ENCODE results near the gene TEAD3. TPM values are rescaled to one million over a fixed set of nuclear protein-coding genes. Genes with fewer than 3 reads are reported as not detected.

The TEAD3 gene
- total RNA-seq, 1 donor from 2014 or later = 21.7 TPM

DNA sequence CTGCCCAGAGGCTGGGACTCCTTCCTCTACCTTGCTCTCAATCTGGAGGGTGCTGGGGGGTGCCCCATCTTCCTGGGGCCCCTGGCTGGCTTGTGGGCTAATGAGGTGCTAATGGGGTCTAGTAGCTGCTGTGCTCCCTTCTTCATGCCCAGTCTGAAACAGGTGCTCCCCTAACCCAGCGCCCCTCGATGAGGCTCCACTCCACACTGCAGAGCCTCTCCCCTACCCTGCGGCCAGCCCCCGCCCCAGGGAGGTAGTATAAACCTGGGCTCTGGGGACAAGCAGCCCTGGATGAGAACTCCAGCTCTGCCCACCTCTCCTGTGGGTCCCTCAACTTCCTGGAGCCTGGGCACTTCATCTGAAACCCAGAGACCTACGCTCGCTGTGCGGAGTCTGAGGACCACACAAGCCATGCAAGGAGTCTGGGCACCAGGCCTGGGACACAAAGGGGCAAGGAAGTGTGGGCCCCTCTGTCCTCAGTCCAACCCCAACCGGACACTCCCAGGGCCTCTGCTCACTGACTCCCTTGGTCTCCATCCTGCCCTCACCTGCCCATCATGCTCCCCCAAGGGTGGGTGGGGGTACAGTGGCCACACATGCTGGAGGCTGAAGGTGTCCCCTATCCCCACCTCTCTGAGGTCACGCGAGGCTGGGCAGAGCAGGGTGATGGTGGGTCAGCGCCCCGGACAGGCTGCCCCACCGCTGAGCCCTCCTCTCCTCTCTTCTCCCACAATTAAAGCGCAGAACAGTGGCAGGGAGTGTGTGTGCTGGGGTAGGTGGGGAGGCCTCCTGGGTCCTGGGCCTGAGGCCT is 22.5 kb downstream of the TEAD3 start:
- peak; percentile 14 for ATAC-seq

DNA sequence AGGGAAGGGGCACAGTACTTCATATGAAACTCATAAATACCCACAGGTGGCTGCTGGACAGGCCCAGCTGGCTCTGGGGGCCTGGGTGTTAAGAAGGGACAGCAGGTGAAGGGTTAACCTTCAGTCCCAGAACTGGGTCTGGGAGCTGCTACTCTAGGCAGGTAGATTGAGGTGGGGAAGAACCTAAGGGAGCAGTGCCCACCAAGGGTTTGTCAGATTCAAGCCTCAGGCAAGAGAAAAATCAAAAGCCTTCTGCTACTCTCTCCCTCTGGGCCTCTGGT is 23.1 kb downstream of the TEAD3 start:
- no peak for ATAC-seq

DNA sequence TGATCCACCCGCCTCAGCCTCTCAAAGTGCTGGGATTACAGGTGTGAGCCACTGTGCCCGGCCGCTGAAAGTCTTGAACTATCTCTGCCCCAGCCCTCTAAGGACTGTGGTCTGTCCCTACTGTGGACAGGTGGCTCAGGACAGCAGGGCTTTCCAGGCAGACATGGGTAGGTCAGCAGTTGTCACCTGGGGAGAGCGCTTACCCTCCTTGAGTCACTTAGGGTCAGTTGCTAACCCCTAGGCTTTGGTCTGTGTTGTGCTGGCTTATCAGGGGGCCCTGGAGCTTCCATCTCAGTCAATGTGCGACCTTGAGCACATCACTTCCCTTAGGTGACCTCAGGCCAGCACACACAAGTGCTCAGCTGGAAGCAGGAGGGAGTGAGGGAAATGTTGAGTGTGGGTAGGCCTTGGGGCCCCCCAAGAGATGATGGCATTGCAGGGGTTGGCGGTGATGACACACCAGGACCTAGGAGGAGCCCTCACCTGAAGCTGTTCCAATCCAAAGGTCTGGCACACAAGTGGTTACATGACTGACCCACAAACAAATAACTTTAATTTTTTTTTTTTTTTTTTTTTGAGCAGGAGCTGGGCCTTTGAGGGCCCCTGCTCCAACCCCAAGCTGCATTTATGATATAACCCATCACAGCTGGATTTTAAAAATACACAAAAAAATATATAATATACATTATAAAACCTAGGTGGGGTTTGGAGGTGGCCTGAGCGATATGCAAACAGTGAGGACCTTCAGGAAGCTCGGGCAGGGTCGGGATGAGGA is 23.6 kb downstream of the TEAD3 start:
- no peak for ATAC-seq

DNA sequence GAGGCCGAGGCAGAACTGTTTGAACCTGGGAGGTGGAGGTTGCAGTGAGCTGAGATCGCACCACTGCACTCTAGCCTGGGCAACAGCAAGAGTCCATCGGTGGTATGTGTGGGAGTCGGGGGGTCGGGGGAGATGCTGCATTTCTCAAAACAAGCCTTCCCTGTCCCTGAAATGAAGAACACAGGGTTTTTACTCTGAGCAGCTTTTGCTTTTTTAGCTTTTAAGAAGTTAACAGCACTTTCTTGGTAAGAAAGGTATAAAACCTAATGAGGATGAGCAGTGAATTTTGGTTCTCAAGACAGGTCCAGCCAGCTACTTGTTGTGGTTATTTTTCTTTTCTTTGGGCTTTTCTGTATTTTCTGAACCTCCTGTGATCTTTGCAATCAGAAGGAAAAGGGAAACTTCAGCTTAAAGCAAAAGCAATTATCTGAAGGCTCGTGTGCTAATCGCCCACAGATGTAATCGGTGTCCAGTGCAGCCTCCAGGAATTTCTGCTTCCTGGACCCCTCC is 25.0 kb downstream of the TEAD3 start:
- no peak for ATAC-seq

DNA sequence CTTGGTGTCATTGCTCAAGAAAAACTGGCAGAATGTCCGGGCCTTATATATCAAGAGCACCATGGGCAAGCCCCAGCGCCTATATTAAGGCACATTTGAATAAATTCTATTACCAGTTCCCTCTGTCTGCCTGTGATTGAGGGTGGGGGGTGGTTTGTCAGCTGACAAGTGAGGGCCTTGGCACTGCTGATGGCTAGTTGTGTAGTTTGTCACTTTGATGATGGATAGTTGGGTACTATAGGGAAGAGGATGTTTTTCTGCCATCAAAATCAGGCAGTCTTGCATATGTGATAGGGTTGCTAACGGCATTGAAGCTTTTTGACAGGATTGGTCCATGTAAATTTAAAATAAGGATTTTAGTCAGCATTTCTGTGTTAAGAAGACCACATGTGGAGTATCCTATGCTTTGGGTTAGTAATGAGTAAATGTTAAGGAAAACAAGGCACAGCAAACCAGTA is 26.2 kb downstream of the TEAD3 start:
- no peak for ATAC-seq

DNA sequence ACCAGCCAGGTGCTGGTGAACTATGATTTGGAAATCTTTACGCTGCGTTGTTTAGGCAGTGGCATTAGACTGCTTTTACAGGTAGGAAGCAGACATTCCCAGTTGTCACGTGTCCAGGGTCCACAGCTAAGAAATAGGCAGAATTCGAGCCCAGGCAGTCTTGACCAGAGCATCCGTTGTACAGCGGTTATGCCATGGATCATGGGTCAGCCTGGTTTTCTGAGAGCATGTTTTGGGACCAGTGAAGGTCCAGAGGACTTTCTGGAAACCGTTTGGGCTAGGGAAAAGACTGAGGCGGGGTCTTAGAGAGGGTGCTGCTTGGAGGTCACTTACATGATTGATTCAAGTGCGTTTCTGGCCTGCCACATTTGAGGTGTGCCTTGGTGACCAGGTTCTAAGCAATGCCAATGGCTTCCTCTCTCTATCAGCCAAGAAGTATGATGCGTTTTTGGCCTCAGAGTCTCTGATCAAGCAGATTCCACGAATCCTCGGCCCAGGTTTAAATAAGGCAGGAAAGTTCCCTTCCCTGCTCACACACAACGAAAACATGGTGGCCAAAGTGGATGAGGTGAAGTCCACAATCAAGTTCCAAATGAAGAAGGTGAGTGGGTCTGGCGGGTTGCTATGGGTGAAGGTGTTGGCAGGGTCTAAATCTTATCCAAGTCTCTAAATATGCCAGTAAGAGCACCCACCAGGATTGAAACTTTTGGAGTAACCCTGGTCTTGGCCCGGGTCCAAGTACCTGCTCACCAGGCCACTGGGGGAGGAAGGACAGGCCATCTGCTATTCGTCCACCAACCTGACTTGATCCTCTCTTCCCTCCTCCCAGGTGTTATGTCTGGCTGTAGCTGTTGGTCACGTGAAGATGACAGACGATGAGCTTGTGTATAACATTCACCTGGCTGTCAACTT is 26.9 kb downstream of the TEAD3 start:
- peak; percentile 6 for ATAC-seq

- ATAC-seq = peak; percentile 6
Measured at GRCh38 chr6:35468980-35469750, 27.7 kb downstream of the TEAD3 start.

DNA sequence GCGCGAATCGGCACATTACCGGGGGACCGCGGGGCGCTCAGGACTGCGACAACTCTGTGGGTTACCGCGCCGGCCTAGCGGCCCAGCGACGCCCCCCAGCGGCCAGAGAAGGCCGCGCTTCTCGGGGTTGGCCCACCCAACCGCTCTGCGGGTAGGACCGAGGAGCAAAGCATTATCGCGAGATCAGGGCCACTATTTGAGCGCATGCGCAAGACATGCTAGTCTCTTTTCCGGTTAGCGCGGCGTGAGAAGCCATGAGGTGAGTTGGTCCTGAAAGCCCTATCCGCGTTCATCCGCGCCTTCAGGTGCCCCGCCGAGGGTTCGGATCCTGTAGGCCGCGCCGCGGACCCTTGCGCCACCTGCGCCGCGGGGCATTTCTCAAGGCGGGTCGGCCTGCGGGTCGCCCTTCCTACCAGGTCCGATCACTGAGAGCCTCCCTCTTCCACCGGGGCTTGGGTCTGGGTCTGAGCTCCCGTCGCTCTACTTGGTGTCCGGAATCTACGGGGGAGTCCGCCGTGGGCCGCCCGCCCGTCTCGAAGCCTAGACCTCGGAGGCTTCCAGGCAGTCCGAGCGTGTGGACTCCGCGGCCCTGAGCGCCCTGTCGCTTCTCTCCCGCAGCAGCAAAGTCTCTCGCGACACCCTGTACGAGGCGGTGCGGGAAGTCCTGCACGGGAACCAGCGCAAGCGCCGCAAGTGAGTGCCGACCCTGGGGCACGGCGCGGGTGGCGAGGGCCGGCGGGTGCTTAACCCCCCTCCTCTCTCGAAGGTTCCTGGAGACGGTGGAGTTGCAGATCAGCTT is 28.5 kb downstream of the TEAD3 start, which contains the start of gene RPL10A:
Gene RPL10A, plus strand, starts transcription at position 221 of the 799 bp plus-strand sequence. Its CDS starts 34 bp downstream, at position 255.
- peak; percentile 90 for ATAC-seq

GRCh38 chr6:35465646-35466045 is 31.2 kb downstream of the TEAD3 start:
- no peak for ATAC-seq

- no peak for ATAC-seq
Measured at GRCh38 chr6:35463292-35463691, 33.6 kb downstream of the TEAD3 start.

DNA sequence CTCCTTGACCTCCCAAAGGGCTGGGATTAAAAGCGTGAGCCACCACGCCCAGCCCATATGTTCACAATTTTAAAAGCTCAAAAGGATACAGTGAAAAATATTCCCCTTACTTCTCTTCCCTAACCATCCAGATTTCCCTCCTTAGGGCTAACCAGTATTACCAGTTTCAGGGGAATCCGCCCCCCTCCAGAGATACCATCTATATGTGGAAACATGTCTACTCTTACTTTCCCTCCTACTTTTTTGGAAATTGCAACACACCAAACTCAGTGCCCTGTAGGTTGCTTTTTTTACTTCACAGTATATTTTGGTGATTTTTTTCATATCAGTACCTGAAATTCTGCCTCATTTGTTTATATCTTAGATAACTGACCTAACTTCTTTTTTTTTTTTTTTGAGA is 35.6 kb downstream of the TEAD3 start:
- ATAC-seq = peak; percentile 71

GRCh38 chr6:35457907-35458306 is 39.0 kb downstream of the TEAD3 start:
- no peak for ATAC-seq

- peak; percentile 42 for ATAC-seq
Measured at GRCh38 chr6:35454391-35455110, 42.3 kb downstream of the TEAD3 start.

GRCh38 chr6:35453236-35453635 is 43.6 kb downstream of the TEAD3 start:
- ATAC-seq = no peak

- peak; percentile 92 for ATAC-seq
Measured at GRCh38 chr6:35452183-35453090, 44.4 kb downstream of the TEAD3 start, which contains the start of gene FANCE. TSS of gene FANCE (plus strand) at chr6:35452338. CDS start at chr6:35452546, 208 bp downstream.

DNA sequence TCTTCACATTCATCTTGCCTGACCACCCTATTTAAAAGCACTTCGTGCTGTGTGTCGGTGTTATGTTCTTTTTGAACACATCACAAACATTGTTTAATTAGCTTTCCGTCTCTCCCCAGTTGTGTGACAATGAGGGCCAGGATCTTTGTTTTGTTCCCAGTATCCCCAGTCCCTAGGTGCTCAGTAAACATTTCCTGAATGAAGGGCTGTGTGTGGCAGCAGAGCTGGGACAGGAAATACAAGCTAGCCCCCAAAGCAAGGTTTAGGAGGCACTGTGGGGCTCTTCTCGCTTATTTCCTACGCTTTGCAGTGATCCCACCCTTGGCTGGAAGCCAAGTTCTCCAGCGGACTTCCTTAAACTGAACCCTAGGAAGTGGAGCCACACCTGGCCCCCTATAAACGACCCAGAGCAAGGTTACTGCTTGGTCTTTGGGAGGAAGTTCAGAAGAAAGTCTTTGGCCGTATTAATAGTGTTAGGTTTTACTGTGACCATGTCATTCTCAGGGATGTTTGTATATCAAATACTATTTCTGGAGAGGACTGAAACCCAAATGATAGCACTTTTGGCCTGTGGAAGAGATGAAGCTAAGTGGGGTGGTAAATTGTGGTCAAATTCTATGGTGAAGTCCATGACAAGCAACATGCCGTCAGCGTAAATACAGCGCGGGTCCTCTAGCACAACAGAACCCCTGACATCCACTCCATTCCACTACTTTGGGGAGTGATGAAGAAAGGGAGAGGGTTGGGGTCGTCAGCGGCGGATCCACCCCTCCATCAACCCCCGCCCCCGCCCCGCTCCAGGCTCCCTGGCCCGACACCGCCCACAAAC is 45.3 kb downstream of the TEAD3 start:
- no peak for ATAC-seq

DNA sequence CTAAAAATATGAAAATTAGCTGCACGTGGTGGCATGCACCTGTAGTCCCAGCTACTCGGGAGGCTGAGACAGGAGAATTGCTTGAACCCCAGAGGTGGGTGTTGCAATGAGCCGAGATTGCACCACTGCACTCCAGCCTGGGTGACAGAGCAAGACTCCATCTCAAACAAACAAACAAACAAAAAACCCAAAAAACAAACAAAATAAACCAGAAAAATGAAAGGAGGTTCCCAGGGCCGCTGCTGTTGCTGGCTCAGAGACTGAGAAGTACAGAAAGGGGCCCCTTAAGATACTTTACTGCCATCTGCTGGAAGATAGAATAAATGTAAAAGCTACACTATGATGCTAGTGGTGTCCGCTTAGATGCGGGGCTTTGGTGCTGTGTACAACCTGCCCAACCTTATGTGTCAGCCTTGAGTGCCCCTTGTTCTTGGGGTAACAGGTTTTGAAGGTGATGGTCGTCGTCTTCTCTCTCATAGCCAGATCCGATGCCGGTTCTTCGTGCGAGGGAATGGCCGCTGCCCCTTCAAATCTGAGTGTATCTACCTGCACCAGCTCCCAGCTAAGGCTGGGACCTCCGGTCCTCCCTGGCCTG is 47.5 kb downstream of the TEAD3 start:
- peak; percentile 53 for ATAC-seq

GRCh38 chr6:35448191-35448590 is 48.7 kb downstream of the TEAD3 start:
- no peak for ATAC-seq

Measured in esophagus mucosa (tissue), 1 donor.